Stimulated activated CD8-positive, alpha-beta memory T cell treated with anti-CD3 and anti-CD28 coated beads, Interleukin-7, amount 100 ng/mL, for 1 hour (primary cell): ENCODE measurements around the gene BMP4.

Experiments
- DNase-seq, 2 donors: peaks; one replicate each; pipeline ENCODE4 v3.0.0-alpha.2; 2020; ENCODE audit warnings: low read depth in 2 of 2

Gene BMP4

GRCh38 chr14:53964249-53964648 lies 7.6 kb upstream of the BMP4 start:
- DNase-seq, result no peak

- DNase-seq, result no peak
These were observed 6.9 kb upstream of the BMP4 start for GRCh38 chr14:53963320-53964227.

- no peak for DNase-seq
These were observed 6.3 kb upstream of the BMP4 start for GRCh38 chr14:53962953-53963319.

- DNase-seq, result no peak
These were observed 2.0 kb upstream of the BMP4 start for GRCh38 chr14:53958628-53959027.

- DNase-seq, result no peak
These were observed 1.1 kb upstream of the BMP4 start for GRCh38 chr14:53957739-53958138.

- DNase-seq, result no peak
These were observed 776 bp downstream of the BMP4 start for GRCh38 chr14:53955671-53956426.

- no peak for DNase-seq
These were observed 1.4 kb downstream of the BMP4 start for GRCh38 chr14:53955229-53955556.

GRCh38 chr14:53954551-53955228 lies 1.9 kb downstream of the BMP4 start:
- no peak for DNase-seq

GRCh38 chr14:53953828-53954550 lies 2.6 kb downstream of the BMP4 start:
- no peak for DNase-seq

- no peak for DNase-seq
These were observed 3.4 kb downstream of the BMP4 start for GRCh38 chr14:53953002-53953827.

- no peak for DNase-seq
These were observed 4.1 kb downstream of the BMP4 start for GRCh38 chr14:53952533-53952932.

GRCh38 chr14:53951627-53952303 lies 4.9 kb downstream of the BMP4 start:
- no peak for DNase-seq

- no peak for DNase-seq
These were observed 5.4 kb downstream of the BMP4 start for GRCh38 chr14:53951243-53951626.

GRCh38 chr14:53950031-53950793 lies 6.4 kb downstream of the BMP4 start:
- no peak for DNase-seq

GRCh38 chr14:53949201-53949600 lies 7.4 kb downstream of the BMP4 start:
- DNase-seq, result no peak

GRCh38 chr14:53948205-53948884 lies 8.3 kb downstream of the BMP4 start:
- DNase-seq, result no peak

- no peak for DNase-seq
These were observed 9.0 kb downstream of the BMP4 start for GRCh38 chr14:53947452-53948204.

GRCh38 chr14:53947094-53947445 lies 9.6 kb downstream of the BMP4 start:
- no peak for DNase-seq
